ENCODE data around the gene RGMB.

RGMB gene

DNA sequence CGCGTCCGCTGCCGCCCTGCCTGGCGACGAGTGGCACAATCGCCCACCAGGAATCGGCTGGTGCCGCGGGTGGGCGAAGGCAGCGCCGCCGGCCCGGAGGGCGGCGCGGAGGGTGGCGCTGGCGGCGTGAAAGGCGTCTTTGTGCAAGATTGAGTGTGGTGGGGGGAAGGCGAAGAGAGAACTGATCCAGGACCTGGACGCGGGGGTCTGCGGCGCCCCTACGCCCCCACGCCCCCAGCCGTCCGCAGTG, 4.6 kb upstream of the RGMB start:
- DNase-seq: no peak

GRCh38 chr5:98769210-98769958, 4.1 kb upstream of the RGMB start:
- DNase-seq: peak; percentile 23

DNA sequence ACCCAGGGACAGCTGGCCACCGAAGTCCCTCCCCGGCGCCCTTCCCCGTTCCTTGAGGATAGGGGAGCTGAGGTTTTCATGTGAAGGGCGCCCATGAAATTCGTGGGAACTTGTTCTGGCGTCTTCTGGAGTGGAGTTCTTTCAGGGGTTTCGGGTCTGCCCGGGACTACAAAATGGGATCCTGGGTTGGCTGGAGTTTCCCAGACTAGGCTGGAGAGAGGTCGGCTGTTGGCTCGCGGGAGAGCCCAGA, 3.6 kb upstream of the RGMB start:
- DNase-seq: no peak

DNA sequence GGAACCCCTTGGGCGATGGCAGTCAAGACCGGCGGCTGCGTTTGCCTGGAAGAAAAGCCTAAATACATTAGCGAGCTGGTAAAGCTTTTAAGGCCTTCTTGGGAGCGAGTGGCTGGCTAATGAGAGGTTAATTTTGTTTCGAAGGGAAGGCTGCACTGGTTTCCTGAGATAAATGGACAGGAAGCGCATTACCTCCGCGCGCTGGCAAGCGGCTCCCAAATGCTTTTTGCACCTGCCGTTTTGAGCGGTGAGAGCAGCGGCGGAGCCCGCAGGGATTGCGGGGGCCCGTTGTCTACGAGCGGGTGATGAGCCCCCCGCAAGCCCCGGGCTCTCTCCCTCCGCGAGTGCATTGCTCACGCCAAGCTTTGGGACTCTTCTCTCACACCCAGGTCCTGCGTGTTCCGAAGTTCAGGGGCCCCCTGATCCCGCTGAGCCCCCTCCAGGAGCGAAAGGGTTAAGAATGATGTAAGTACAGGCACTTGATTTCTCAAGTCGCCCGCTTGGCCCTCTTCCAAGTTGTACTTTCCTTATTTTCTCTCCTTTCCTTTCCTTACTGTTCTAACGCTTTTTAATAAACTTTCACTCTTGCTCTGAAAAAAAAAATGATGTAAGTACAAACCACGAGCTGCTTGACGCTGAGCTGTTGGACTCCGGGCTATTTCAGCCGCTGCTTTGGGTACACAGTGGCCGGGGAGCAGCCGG, 3.1 kb upstream of the RGMB start:
- DNase-seq: peak; percentile 36

DNA sequence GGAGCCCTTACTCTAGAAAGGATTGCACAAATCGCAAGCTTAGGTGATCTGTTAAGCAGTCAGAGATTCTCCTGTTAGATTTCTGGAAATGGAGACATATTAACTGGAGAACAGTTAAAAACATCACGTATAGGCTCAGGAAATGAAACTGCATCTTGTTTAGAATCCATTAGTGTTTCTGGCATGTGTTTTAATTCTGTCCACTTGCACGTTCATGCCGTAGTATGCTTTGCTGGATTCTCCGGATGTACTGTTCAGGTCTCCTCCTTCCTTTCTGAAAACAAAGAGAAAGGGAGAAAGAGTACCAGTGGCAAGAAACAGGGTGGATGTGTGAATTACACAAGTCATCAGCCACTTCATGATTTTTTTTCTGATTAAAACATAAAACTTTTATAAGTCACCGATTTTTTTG, 2.5 kb upstream of the RGMB start:
- DNase-seq: peak; percentile 19

GRCh38 chr5:98771382-98772109, 1.9 kb upstream of the RGMB start:
- DNase-seq: peak; percentile 66

DNA sequence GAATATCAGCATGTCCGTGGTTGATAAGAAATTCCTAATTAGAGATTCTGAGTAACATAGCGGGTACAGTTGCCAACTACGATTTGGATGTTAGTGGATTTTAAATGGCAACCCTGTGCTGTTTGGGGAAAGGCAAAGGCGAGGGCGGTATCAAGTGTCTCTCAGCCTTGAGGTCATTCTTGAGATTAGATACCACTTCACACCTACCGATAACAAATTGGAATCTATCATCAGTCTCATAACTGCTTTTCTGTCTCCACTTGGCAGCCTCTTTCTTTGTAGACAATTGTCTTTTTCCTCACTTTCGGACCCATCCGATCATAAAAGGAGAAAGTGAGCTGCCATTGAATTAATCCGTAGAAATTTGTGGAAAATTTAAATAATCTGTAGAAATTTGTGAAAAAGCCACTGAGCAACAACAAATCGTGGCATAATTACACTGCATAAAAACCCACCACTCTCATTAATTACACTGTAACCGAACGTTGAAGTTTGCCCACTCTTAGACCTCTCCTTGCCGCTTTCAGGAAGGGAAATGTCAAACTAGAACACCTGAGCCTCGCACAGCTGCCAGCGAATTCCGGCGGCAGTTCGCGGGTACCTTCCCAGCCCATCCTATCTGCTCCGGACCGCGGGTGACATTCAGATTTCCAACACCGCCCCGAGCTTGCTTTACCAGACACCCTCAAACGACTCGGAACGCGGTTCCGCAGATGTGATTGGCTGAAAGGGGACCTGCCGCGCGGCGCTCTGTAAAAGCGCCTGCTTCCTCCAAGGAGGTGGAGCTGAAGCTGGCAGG, 849 bp upstream of the RGMB start:
- DNase-seq: peak; percentile 77

- no peak for DNase-seq
Measured at GRCh38 chr5:98773214-98773463, 324 bp upstream of the RGMB start.

DNA sequence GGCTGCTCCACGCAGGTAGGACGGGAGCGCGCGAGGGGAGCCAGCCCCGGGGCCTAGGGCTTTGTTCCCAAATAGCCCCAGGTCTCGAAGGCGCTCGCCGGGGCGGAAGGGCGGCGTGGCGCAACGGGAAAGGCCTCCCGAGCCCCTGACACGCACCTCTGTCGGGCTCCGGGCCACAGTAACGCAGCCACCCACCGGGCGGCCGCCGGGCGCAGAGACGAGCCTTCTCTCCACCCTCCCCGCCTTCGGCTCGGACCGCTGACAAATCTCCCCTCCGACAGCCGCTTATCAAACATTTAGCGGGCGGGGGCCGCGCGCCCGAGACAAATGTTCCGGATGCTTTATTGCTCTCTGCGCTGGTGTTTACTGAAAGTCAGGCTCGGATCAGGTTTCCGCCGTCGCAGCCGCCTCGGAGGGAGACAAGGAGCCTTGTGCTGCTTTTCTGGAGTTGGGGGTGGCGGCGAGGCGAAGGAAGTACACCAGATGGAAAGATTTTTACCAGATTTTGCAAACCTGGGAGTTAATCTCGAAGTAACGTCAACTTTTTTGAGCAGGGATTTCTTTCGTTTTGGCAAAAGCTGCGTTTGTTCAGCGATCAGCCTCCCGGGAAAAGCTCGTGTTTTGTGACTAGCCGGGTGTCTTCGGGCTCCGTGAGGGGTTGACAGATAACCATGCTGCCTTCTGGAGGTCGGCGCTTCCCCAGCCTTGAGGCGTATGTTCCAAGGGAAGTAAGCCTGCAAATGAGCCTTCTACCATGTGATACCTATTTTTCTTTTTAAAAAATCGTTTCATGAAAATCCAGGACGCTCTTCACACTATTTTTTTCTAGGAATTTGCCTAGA, 950 bp downstream of the RGMB start:
- peak; percentile 75 for DNase-seq

- DNase-seq: no peak
Measured at GRCh38 chr5:98775246-98776065, 2.0 kb downstream of the RGMB start.

DNA sequence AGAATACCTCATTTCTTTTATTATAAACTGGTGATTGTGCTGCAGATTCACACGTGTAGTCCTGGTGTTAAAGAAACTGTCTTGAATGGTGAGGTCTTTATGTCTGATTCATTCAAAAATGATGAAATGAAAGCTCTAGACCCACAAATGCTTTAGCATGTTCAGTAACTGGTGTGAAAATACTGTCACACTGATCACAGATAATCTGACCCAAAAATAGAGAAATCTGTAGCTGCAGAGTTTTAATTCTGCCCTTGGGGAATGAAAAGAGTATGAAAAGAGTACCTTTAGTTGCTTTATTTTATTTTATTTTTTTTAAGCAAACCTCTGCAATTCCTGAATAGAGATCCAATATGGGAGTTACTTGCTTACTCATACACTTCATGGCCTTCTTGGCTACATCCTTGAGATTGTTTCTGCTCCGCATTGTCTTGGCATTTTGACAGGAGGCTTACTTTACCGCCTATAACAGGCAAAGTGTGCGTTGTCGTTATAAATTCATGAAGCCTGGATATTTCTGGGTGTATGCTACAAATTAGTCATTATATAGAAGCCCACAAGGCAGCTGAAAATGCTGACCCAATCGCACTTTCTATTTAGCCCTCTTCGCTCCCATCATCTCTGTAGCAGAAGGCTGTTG, 2.7 kb downstream of the RGMB start:
- DNase-seq: no peak

DNA sequence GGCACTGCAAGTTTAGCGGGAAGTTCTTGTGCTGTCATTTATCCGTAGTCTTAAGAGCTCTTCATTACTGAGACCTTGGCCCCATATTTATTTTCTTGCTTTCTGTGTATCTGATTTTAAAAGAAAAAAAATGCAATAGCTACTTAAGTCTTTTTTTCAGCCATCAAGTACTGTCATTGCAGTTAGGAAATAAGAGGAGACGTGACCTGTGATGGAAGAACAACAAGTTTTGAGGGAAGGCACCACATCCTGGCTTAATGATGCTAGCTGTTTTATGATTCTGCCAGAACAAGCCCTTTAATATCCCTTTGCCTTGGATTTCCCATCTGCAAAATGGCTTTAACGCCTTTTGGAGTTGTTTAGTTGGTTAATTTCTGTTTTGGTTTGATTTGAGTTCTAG, 3.8 kb downstream of the RGMB start:
- no peak for DNase-seq

- DNase-seq: no peak
Measured at GRCh38 chr5:98779264-98779877, 5.9 kb downstream of the RGMB start.

GRCh38 chr5:98780390-98780789, 6.9 kb downstream of the RGMB start:
- DNase-seq: no peak

DNA sequence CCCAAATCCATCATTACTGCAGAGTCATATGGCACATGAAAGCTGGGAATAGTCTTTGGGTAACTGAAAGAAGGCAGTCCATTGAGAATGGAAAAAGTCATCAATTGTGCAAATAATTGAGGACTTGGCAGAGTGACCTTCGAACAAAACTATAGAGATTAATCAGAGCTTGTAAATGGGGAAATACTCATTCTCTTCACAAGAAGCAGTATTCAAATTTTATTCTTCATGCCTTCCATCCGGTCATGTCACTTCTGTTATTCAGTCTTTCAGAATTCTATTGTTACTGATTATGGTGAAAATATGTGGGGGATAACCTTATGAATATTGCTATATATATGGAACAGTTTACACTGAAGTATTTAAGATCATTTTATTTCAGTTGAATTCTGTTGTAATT, 8.1 kb downstream of the RGMB start:
- DNase-seq: no peak

- no peak for DNase-seq
Measured at GRCh38 chr5:98781964-98782363, 8.5 kb downstream of the RGMB start.

GRCh38 chr5:98783051-98783649, 9.7 kb downstream of the RGMB start:
- DNase-seq: no peak

- no peak for DNase-seq
Measured at GRCh38 chr5:98784411-98784810, 10.9 kb downstream of the RGMB start.

DNA sequence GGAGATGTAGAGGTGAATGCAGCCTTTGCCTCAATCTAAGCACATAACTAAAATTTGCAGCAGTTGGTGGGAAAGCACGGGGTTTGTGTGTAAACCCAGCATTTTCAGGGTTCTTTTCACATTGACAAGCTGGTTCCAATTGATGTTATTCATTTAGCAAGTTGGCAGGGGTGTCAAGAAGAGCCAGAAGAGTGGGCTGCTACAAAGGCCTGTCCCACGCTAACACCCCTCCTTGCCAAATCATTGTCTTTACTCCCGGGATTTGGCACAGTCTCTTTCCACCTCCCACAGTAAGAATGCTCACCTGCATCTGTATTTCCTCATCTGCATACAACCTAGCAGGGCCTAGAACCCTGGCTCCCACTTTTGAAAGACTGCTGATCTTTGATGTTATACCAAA, 11.8 kb downstream of the RGMB start:
- no peak for DNase-seq

- no peak for DNase-seq
Measured at GRCh38 chr5:98786191-98786853, 12.9 kb downstream of the RGMB start.
